ENCODE data around the gene KPRP. TPM values are rescaled to one million over a fixed set of nuclear protein-coding genes. Genes with fewer than 3 reads are reported as not detected.

KPRP gene
- total RNA-seq, 2 donors from 2014 or later = not detected

DNA sequence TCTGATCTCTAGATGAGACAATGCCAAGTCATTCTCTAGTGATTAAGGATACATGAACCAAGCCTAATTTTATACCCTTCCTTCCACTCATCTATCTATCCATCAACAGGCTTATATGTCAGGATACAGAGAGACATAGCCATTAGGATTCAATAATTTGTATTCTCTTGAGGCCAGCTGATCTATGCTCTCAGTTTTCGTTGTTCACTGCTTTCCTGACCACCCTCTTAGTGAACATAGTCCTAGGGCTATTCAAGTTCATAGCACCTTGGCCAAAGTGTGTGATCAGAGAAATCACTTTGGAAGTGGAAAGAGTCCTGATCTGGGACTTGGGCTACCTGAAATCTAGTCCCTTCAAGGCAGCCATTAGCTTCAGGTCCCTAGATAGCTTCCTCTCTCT lies 4.2 kb upstream of the KPRP start:
- Mint-ChIP-seq H3K36me3 (no peaks in the 10 kb centered on the region), H3K9me3 (no peaks in the 10 kb centered on the region), H3K27ac (no peak overlapping the region), H3K4me3 (no peak overlapping the region), H3K4me1 (ENCODE audit: low read depth in 2 of 2) (no peaks in the 10 kb centered on the region), H3K27me3 (peaks cover 38 to 64% of the 10 kb centered on the region in 2 donors)
- ATAC-seq (no peak), DNase-seq (ENCODE audit: low spot score) (no peak)

DNA sequence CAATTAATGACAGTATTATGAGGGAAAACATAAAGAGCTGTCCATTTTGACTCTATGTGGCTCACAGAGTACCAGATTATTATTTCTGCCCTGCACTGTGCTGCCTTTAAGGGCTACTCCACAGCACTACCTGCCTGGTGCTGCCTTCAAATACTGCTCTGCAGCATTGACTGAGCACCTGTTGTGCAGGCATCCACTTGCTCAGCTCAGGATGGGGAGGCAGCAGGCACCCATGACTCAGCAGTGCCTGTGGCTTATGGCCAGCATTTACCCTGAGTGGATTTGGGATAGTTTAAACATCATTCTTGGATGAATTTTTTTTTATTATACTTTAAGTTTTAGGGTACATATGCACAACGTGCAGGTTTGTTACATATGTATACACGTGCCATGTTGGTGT lies 953 bp upstream of the KPRP start:
- H3K36me3 Mint-ChIP-seq = no peaks in the 10 kb centered on the region
- H3K27ac Mint-ChIP-seq = no peak overlapping the region
- no peaks in the 10 kb centered on the region for H3K9me3 Mint-ChIP-seq
- no peak overlapping the region for H3K4me3 Mint-ChIP-seq
- H3K4me1 Mint-ChIP-seq (ENCODE audit: low read depth in 2 of 2) = no peaks in the 10 kb centered on the region
- DNase-seq (ENCODE audit: low spot score) (no peak), ATAC-seq (no peak)
- peaks cover 26 to 49% of the 10 kb centered on the region in 2 donors for H3K27me3 Mint-ChIP-seq

DNA sequence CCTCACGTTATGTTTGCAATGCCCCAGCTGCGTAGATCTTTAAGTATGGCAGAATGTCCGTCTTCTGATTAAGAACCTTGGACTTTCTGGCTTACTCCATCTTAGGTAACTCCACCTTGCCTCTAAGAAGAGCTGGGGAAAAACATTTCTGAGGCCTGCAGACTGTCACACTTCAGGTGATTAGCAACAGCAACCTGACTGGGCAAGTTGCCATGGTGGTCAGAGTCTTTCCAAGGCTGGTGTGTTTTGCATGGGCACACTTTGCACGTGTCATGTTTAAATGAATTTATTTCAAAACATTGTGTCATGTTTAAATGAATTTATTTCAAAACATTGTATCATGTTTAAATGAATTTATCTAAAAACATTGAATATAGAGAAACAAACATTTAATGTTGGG lies 811 bp downstream of the KPRP start:
- Mint-ChIP-seq H3K27ac (no peak overlapping the region), H3K36me3 (no peaks in the 10 kb centered on the region), H3K27me3 (peaks cover 16 to 35% of the 10 kb centered on the region in 2 donors), H3K4me1 (ENCODE audit: low read depth in 2 of 2) (no peaks in the 10 kb centered on the region), H3K4me3 (no peak overlapping the region), H3K9me3 (no peaks in the 10 kb centered on the region)
- DNase-seq (ENCODE audit: low spot score) (no peak), ATAC-seq (no peak)

DNA sequence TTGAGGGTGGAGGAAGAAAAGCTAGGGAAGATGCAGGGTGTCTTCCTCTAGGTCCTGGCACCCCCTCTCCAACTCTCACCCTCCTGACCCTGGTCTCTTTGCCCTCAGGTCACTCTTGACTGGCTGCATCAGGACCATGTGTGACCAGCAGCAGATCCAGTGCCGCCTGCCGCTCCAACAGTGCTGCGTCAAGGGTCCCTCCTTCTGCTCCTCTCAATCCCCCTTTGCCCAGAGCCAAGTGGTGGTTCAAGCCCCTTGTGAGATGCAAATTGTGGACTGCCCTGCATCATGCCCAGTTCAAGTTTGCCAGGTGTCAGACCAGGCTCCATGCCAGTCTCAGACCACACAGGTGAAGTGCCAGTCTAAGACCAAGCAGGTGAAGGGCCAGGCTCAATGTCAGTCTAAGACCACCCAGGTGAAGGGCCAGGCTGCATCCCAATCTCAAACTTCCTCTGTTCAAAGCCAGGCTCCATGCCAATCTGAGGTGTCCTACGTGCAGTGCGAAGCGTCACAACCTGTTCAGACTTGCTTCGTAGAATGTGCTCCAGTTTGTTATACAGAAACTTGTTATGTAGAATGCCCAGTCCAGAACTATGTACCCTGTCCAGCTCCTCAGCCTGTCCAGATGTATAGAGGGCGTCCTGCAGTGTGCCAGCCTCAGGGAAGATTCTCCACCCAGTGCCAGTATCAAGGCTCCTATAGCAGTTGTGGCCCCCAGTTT lies 1.8 kb downstream of the KPRP start:
- no peak overlapping the region for H3K4me3 Mint-ChIP-seq
- DNase-seq (ENCODE audit: low spot score) = no peak
- no peaks in the 10 kb centered on the region for H3K4me1 Mint-ChIP-seq (ENCODE audit: low read depth in 2 of 2)
- peak in 1 of 2 donors; percentile 17 for ATAC-seq
- peaks cover 16 to 29% of the 10 kb centered on the region in 2 donors for H3K27me3 Mint-ChIP-seq
- H3K27ac Mint-ChIP-seq = no peak overlapping the region
- H3K9me3 Mint-ChIP-seq = no peaks in the 10 kb centered on the region
- H3K36me3 Mint-ChIP-seq = no peaks in the 10 kb centered on the region

DNA sequence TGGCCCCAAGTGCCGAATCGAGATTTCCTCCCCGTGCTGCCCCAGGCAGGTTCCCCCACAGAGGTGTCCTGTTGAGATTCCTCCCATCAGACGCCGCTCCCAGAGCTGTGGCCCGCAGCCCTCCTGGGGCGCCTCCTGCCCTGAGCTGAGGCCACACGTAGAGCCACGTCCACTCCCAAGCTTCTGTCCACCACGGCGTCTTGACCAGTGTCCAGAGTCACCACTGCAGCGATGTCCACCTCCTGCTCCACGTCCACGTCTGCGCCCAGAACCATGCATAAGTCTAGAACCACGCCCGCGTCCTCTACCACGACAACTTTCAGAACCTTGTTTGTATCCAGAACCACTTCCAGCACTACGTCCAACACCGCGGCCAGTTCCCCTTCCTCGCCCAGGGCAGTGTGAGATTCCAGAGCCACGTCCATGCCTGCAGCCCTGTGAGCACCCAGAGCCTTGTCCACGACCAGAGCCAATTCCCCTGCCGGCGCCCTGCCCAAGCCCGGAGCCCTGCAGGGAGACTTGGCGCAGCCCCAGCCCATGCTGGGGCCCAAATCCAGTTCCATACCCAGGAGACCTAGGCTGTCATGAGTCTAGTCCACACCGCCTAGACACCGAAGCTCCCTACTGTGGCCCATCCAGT lies 2.8 kb downstream of the KPRP start:
- H3K9me3 Mint-ChIP-seq = no peaks in the 10 kb centered on the region
- no peak for DNase-seq (ENCODE audit: low spot score)

DNA sequence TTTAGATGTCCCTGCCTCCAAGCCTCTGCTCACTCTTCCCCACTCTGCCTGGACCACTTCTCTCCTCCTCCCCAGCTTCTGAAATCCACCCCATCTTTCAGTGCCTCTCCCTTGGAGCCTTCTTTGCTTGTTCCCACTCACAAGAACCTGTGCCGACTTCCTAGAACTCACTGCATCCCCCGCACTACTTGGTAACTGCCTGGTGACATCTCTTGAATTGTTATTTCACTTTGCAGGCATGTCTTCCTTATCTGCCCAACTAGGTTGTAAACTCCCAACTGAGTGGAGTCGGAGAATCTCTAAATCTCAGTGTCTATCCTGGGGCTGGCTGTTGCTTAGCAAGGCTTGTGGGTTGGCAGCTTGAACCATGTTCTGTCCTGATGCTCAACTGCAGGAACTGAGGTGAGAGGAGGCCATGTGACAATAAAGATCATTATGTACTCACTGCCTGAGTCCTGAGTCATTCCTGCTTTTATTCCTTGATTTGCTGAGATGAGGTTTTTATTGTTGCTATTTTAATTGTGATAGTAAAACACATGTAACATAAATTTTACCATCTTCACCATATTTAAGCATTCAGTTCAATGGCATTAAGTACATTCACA lies 3.9 kb downstream of the KPRP start:
- H3K27me3 Mint-ChIP-seq = peaks cover 9 to 12% of the 10 kb centered on the region in 2 donors
- no peak overlapping the region for H3K27ac Mint-ChIP-seq
- no peaks in the 10 kb centered on the region for H3K36me3 Mint-ChIP-seq
- DNase-seq (ENCODE audit: low spot score) = no peak
- no peaks in the 10 kb centered on the region for H3K4me1 Mint-ChIP-seq (ENCODE audit: low read depth in 2 of 2)
- ATAC-seq = no peak
- H3K4me3 Mint-ChIP-seq = no peak overlapping the region
- no peaks in the 10 kb centered on the region for H3K9me3 Mint-ChIP-seq

More for the DNA sequence above, 2.8 kb downstream of the KPRP start:
- Mint-ChIP-seq H3K4me1 (ENCODE audit: low read depth in 2 of 2) (no peaks in the 10 kb centered on the region), H3K36me3 (no peaks in the 10 kb centered on the region), H3K27ac (no peak overlapping the region), H3K27me3 (peaks cover 16 to 18% of the 10 kb centered on the region in 2 donors), H3K4me3 (no peak overlapping the region)
- peak in 1 of 2 donors; percentile 34 for ATAC-seq

DNA sequence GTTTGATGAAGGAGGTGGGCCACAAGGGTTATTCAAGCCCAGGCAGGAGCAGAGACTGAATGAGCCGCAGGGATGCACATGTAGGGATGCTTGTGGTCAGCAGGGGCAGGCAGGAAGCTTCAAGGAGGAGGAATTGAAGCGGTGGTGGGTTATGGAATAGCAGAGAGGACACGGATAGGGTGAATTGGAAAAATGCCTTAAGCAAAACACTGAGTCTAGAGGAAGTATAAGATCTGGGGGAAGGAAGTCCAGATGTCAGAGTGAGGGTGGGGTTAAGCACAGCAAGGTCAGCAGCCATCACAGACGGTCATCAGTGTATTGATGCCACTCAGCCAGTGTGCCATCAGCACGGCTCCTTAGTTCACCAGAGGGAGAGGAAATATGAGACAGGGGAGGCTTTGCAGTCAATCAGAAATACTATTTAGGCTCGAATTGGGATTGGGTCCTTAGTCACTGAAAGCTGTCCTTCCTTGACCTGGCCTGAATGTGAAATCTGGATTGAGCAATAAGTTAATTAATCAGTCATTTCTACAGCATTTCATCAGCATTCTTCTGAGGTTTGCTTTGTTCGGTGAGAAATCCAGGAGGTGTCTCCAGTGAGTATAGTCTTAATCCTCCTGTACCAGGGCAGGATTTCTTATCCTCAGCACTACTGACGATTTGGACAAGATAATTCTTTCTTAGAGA lies 11.2 kb downstream of the KPRP start:
- Mint-ChIP-seq H3K4me3 (no peak overlapping the region), H3K27me3 (peaks cover 12 to 17% of the 10 kb centered on the region in 2 donors), H3K27ac (no peak overlapping the region), H3K36me3 (no peaks in the 10 kb centered on the region), H3K9me3 (no peaks in the 10 kb centered on the region), H3K4me1 (ENCODE audit: low read depth in 2 of 2) (no peaks in the 10 kb centered on the region)
- ATAC-seq (peak in 1 of 2 donors; percentile 60), DNase-seq (ENCODE audit: low spot score) (no peak)

DNA sequence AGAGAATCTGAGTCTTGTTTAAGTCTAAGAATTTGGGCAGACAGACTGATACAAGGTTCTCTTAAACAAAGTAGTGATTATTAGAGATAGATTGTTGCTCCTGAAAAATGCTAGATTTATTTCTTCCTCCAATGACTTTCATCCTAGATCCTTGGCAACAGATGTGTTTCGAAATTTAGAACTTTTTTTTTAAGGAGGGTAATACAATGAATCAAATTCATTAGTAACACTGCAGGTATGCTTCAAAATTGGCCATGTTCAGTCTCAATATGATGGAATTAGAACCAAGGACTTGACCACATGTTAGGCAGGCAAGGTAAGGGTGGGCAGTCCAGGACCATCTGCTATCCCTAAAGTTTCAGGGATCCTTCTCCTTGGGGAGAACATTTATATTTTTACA lies 12.6 kb downstream of the KPRP start:
- Mint-ChIP-seq H3K27me3 (peaks cover 16 to 31% of the 10 kb centered on the region in 2 donors), H3K36me3 (no peaks in the 10 kb centered on the region), H3K4me1 (ENCODE audit: low read depth in 2 of 2) (no peaks in the 10 kb centered on the region), H3K27ac (no peak overlapping the region), H3K9me3 (no peaks in the 10 kb centered on the region), H3K4me3 (no peak overlapping the region)
- no peak for DNase-seq (ENCODE audit: low spot score)
- no peak for ATAC-seq

DNA sequence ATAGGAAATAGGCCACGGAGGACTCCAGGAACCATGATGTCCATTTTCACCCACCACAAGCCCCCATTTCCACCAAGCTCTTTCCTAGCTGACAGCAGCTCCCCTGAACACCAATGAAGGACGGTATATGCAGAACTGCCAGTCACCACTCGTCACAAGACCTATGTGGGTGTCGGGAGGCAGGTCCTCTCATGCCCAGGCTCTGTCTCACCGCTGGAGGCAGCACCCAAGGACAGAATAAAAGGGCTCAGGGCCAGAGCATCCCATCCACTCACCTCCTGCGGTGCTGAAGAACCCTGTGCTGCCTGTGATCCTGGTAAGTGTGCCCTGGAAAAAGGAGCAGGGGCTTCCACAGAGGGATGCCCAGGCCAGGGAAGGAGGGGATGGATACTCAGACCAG lies 17.1 kb downstream of the KPRP start, which contains the start of gene LCE1F:
TSS of gene LCE1F (plus strand) at position 266 of the 400 bp plus-strand sequence. CDS start 1,232 bp downstream, outside the sequence.
- no peak for DNase-seq (ENCODE audit: low spot score)
- Mint-ChIP-seq H3K27me3 (peaks cover 20 to 58% of the 10 kb centered on the region in 2 donors), H3K9me3 (no peaks in the 10 kb centered on the region), H3K27ac (no peak within 1 kb of the TSS), H3K4me1 (ENCODE audit: low read depth in 2 of 2) (no peaks in the 10 kb centered on the region), H3K36me3 (no peaks in the 10 kb centered on the region), H3K4me3 (no peak within 1 kb of the TSS)
- ATAC-seq = no peak

DNA sequence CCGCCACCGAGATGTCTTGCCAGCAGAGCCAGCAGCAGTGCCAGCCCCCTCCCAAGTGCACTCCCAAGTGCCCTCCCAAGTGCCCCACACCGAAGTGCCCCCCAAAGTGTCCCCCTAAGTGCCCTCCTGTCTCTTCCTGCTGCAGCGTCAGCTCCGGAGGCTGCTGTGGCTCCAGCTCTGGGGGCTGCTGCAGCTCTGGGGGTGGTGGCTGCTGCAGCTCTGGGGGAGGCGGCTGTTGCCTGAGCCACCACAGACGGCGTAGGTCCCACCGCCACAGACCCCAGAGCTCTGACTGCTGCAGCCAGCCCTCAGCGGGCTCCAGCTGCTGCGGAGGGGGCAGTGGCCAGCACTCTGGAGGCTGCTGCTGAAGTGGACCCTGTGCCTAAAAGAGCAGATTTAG lies 18.5 kb downstream of the KPRP start:
- Mint-ChIP-seq H3K4me3 (no peak overlapping the region), H3K27ac (no peak overlapping the region), H3K9me3 (no peaks in the 10 kb centered on the region), H3K4me1 (ENCODE audit: low read depth in 2 of 2) (no peaks in the 10 kb centered on the region), H3K27me3 (peaks cover 20 to 56% of the 10 kb centered on the region in 2 donors), H3K36me3 (no peaks in the 10 kb centered on the region)
- ATAC-seq = no peak
- DNase-seq (ENCODE audit: low spot score) = no peak

DNA sequence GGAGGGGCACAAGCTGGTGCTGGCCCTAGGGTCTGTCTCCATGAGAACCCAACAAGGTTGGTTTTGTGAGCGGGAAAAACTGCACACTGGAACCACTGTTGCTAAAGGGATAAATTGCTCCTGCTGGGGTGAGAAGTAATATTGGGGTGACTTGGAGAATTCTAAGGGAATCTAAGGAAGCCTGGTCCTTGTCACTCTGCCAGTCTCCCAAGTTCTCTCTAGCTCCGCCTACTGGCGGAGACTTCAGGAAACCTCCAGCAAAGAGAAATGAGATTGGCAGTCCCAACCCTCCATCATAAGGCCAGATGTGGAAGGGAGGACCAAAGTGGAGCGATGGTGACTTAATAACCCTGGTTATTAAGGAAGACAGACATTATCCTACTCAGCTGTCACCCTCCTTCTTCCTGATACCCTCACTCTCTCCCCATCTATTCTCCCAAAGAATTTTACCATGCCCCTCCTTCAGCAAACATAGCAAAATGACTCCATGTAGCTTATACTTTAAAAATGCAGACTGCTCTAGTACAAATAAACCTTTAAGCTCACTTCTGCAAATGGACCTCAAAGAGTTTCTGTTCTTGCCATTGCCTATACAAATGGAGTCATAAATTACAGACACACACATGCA lies 19.8 kb downstream of the KPRP start:
- Mint-ChIP-seq H3K36me3 (no peaks in the 10 kb centered on the region), H3K4me3 (no peak overlapping the region), H3K9me3 (no peaks in the 10 kb centered on the region), H3K27ac (no peak overlapping the region), H3K4me1 (ENCODE audit: low read depth in 2 of 2) (no peaks in the 10 kb centered on the region), H3K27me3 (peaks cover 17 to 49% of the 10 kb centered on the region in 2 donors)
- ATAC-seq = no peak
- no peak for DNase-seq (ENCODE audit: low spot score)

DNA sequence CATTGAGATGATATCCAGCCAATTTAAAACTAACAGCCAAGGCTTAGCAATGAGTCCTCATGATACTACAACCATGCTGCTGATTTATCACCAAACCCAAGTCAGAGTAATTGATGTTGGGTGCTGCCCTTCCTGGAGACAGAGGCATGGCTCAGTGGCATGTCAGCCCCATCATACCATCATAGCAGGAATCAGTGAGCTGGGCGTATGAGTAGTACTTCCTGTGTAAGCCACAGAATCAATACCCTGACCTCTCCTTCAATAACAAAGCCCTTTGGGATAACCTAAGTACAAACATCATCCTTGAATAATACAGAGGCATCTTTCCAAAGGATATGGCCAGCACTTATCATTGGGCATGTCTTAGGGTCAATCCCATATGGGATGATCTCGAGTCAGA lies 25.3 kb downstream of the KPRP start:
- peak in 1 of 2 donors; percentile 53 for ATAC-seq
- H3K9me3 Mint-ChIP-seq = no peaks in the 10 kb centered on the region

DNA sequence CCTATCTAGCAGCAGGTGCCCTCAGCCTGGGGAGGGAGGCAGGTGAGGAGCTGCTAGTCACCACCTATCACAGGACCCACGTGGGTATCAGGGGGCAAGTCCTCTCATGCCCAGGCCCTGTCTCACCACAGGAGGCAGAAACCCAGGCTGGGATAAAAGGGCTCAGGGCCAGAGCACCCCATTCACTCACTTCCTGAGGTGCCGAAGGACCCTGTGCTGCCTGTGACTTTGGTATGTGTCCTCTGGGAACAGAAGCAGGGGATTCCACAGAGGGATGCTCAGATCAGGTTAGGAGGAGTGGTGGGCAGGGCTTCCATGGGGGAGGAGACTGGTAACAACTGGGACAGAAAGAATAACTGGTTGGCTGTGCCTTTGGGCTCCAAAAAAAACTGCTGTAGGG lies 28.3 kb downstream of the KPRP start, which contains the start of gene LCE1E:
TSS of gene LCE1E (plus strand) at position 181 of the 400 bp plus-strand sequence. CDS start 1,043 bp downstream, outside the sequence.
- Mint-ChIP-seq H3K36me3 (no peaks in the 10 kb centered on the region), H3K4me3 (no peak within 1 kb of the TSS), H3K27ac (no peak within 1 kb of the TSS), H3K9me3 (no peaks in the 10 kb centered on the region), H3K27me3 (peaks cover 20 to 58% of the 10 kb centered on the region in 2 donors), H3K4me1 (ENCODE audit: low read depth in 2 of 2) (peaks cover 0 to 5% of the 10 kb centered on the region in 2 donors)
- ATAC-seq = peak in 1 of 2 donors; percentile 40
- no peak for DNase-seq (ENCODE audit: low spot score)

More for the DNA sequence above, 25.3 kb downstream of the KPRP start:
- no peak overlapping the region for H3K4me3 Mint-ChIP-seq
- peaks cover 0 to 5% of the 10 kb centered on the region in 2 donors for H3K4me1 Mint-ChIP-seq (ENCODE audit: low read depth in 2 of 2)
- no peak for DNase-seq (ENCODE audit: low spot score)
- no peak overlapping the region for H3K27ac Mint-ChIP-seq
- H3K27me3 Mint-ChIP-seq = peaks cover 24 to 49% of the 10 kb centered on the region in 2 donors
- H3K36me3 Mint-ChIP-seq = no peaks in the 10 kb centered on the region
